HepG2 (cell line): Measurements from ENCODE around the gene RHD. TPM values are rescaled to one million over a fixed set of nuclear protein-coding genes. Genes with fewer than 3 reads are reported as not detected.

ENCODE experiments used
- BCLAF1 ChIP-seq: fragments of 450-650 bp; IDR thresholded peaks from 2 replicates; pipeline ENCODE4 v1.6.1; 2017; ENCODE audit warnings: mild to moderate bottlenecking
- FUBP1 ChIP-seq: sonication (generic); formaldehyde crosslinking; IDR thresholded peaks from 2 replicates; pipeline ENCODE4 v1.5.1; 2020; ENCODE audit warnings: missing genetic modification reagents, mild to moderate bottlenecking, borderline replicate concordance
- HOMEZ ChIP-seq: IDR thresholded peaks from 2 replicates; pipeline ENCODE4 v1.6.1; 2016; ENCODE audit warnings: low read depth
- MBNL3 ChIP-seq: fragments of 250-450 bp; sonication (Bioruptor Pico); conservative IDR thresholded peaks from 2 replicates; pipeline ENCODE4 v1.8.0; 2022; ENCODE audit warnings: mild to moderate bottlenecking, inconsistent platforms
- MLLT10 ChIP-seq: sonication (generic); formaldehyde crosslinking; IDR thresholded peaks from 2 replicates; pipeline ENCODE4 v1.4.0; 2020; ENCODE audit warnings: missing genetic modification reagents
- MXD3 ChIP-seq: IDR thresholded peaks from 2 replicates; pipeline ENCODE4 v1.6.1; 2016; ENCODE audit warnings: mild to moderate bottlenecking, missing biosample characterization, missing genetic modification reagents
- SNAI1 ChIP-seq: sonication (generic); formaldehyde crosslinking; IDR thresholded peaks from 2 replicates; pipeline ENCODE4 v1.5.0; 2020; ENCODE audit warnings: mild to moderate bottlenecking, missing genetic modification reagents, borderline replicate concordance
- TIGD3 ChIP-seq: sonication (generic); formaldehyde crosslinking; IDR thresholded peaks from 2 replicates; pipeline ENCODE4 v1.5.1; 2020; ENCODE audit warnings: mild to moderate bottlenecking, missing genetic modification reagents, borderline replicate concordance
- TOE1 ChIP-seq: sonication (generic); formaldehyde crosslinking; IDR thresholded peaks from 2 replicates; pipeline ENCODE4 v1.4.0; 2020; ENCODE audit warnings: mild to moderate bottlenecking, missing genetic modification reagents
- TRAFD1 ChIP-seq: sonication (generic); formaldehyde crosslinking; IDR thresholded peaks from 2 replicates; pipeline ENCODE4 v1.5.1; 2020; ENCODE audit warnings: missing genetic modification reagents, mild to moderate bottlenecking, borderline replicate concordance
- ZNF382 ChIP-seq: sonication (generic); formaldehyde crosslinking; IDR thresholded peaks from 2 replicates; pipeline ENCODE4 v1.5.0; 2020; ENCODE audit warnings: missing genetic modification reagents, mild to moderate bottlenecking, borderline replicate concordance
- ZNF569 ChIP-seq: sonication (generic); formaldehyde crosslinking; IDR thresholded peaks from 2 replicates; pipeline ENCODE4 v1.5.0; 2020; ENCODE audit warnings: mild to moderate bottlenecking, missing genetic modification reagents, moderate library complexity, borderline replicate concordance
- ZNF773 ChIP-seq: sonication (generic); formaldehyde crosslinking; IDR thresholded peaks from 2 replicates; pipeline ENCODE4 v1.4.0; 2020; ENCODE audit warnings: missing genetic modification reagents, borderline replicate concordance
- ZNF800 ChIP-seq: sonication (generic); formaldehyde crosslinking; IDR thresholded peaks from 2 replicates; pipeline ENCODE4 v1.4.0; 2020; ENCODE audit warnings: missing genetic modification reagents
- polyA plus RNA-seq, 8 experiments: library from polyadenylated mRNA; depleted of rRNA in 3 of 8; stranded (reverse) in 7 of 8; unstranded in 1 of 8; fragments of >200 nt; fragmentation: Illumina TruSeq in 4 of 8; extraction: Trizol in 4 of 8; gene quantifications; 2 replicates each; pipeline versions ENCODE4 v1.2.1 to v1.2.3, GENCODE V29; 2011 to 2016; ENCODE audit warnings: low read depth in 4 of 8, missing spikeins in 1 of 8, mixed read lengths in 1 of 8; ENCODE audit not compliant: insufficient read depth in 1 of 8
- total RNA-seq, 5 experiments: library from RNA; depleted of rRNA; stranded (reverse); fragments of >200 nt; fragmentation: Illumina TruSeq; extraction: Trizol; gene quantifications; 2 replicates each; pipeline ENCODE4 v1.2.3, GENCODE V29; 2016; ENCODE audit warnings: low read depth in 1 of 5

The RHD gene
- total and polyA plus RNA-seq, 2 of the 13 experiments (the other 11 are each of a cell fraction or from before 2014, with no cell fraction given): not detected

GRCh38 chr1:25338188-25338981 lies 66.1 kb downstream of the RHD start, which contains the start of gene TMEM50A (continued):
- no peak for TF ChIP-seq TIGD3 (CRISPR knock-in tag)
- TF ChIP-seq SNAI1: peak; percentile 83; the same call in 1 of the 2 replicates
- TF ChIP-seq BCLAF1: no peak
- no peak for TF ChIP-seq TRAFD1 (CRISPR knock-in tag)
- TF ChIP-seq ZNF773 (CRISPR knock-in tag): no peak
- TF ChIP-seq MBNL3: no peak
- no peak for TF ChIP-seq HOMEZ (CRISPR knock-in tag)
- TF ChIP-seq FUBP1 (CRISPR knock-in tag): no peak
- no peak for TF ChIP-seq MLLT10
- peak; percentile 65; the same call in 1 of the 2 replicates for TF ChIP-seq ZNF800 (CRISPR knock-in tag)
- TF ChIP-seq ZNF382: no peak
- no peak for TF ChIP-seq TOE1 (CRISPR knock-in tag)
- 0 out of 2 replicates have a peak, but pooled peaks have one; percentile 72 for TF ChIP-seq MXD3 (CRISPR knock-in tag)
- no peak for TF ChIP-seq ZNF569 (CRISPR knock-in tag)
